NCI-H1417 treated with DMSO at 0.1 percent for 48 hours (cell line): ENCODE results near the gene KNCN.

Experiments used
- DNase-seq: peaks from one replicate; lab custom pipeline; 2025; lab: John Stamatoyannopoulos, UW

KNCN gene

GRCh38 chr1:46497665-46498064 is 53.8 kb downstream of the KNCN start:
- DNase-seq: no peak

DNA sequence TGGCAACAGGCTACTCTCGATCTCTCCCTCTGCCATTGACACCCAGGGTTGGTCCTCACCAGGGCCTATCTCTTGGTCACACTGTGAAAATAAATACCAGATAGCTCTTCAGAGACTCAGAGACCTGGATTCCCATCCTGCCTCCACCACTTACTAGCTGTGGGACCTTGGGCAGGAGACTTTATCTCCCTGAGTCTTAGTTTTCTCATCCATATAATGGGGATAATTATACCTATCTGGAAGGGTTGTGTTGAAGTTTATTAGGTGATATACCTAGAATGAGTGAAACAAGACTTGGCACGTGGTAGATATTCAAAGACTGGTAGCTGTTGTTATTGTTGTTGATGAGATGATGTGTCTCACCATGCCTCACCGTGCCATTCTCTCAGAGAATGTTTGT is 54.4 kb downstream of the KNCN start:
- no peak for DNase-seq

DNA sequence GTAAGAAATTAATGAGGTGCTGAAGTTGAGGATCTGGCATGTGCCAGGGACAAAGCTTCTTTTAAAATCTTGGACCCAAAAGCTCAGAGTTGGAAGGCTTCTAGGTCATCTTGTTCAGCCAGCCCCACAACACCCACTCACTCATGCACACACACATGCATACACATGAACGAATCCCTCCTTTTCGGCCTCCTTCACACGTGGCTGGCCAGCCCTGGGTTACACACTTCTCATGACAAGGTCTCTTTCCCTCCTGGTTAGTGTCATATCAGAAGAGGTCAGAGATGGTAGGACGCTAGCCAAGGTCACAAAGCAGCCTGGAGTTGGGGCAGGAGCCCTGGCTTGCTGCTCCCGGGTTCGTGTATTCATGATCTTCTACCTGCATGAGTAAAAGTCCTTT is 54.9 kb downstream of the KNCN start:
- no peak for DNase-seq

GRCh38 chr1:46495778-46496177 is 55.7 kb downstream of the KNCN start:
- DNase-seq: no peak
